IMR-90 (cell line): ENCODE measurements around the gene GDPD5. TPM values are rescaled to one million over a fixed set of nuclear protein-coding genes. Genes with fewer than 3 reads are reported as not detected.

Experiments used
- ATAC-seq: fragments of 200-7000 bp; cut with Tn5 transposase; 2 replicates; pipeline ENCODE4 v1.9.1; 2020; ENCODE audit warnings: low read depth, mild to moderate bottlenecking, moderate library complexity
- BruUV-seq: library from RNA; stranded (reverse); fragments of 400-500 nt; replicated peaks from 2 replicates; lab custom pipeline; 2021; lab: Mats Ljungman, UMichigan
- CTCF ChIA-PET: fragments of 300-600 bp; formaldehyde crosslinking; extraction: SDS; loops from one replicate; lab custom pipeline; 2021; ENCODE audit warnings: antibody characterized with exemption; lab: Yijun Ruan, JAX
- POLR2A ChIA-PET: fragments of 300-600 bp; sonication (Branson Sonifier 250); formaldehyde crosslinking; loops from one replicate; lab custom pipeline; 2022; ENCODE audit warnings: antibody characterized with exemption; ENCODE audit not compliant: unreplicated experiment; lab: Charles Lee
- DNase-seq: peaks from one replicate; pipeline ENCODE4 v3.0.0; 2013
- H2AFZ ChIP-seq: replicated peaks from 2 replicates; pipeline ENCODE3; 2013; ENCODE audit warnings: low read length, mild to moderate bottlenecking; ENCODE audit not compliant: poor library complexity
- H2AK5ac ChIP-seq: 2 replicates; pipeline ENCODE4 v1.6.1; 2013; ENCODE audit warnings: low read depth, low read length, inconsistent platforms
- H2AK9ac ChIP-seq: replicated peaks from 2 replicates; pipeline ENCODE3; 2013; ENCODE audit warnings: mild to moderate bottlenecking, low read depth, low read length, moderate library complexity; ENCODE audit not compliant: poor library complexity
- H2BK120ac ChIP-seq: 2 replicates; pipeline ENCODE4 v1.6.1; 2013; ENCODE audit warnings: low read depth, low read length, inconsistent platforms
- H2BK15ac ChIP-seq: 3 replicates; pipeline ENCODE4 v1.6.1; 2013; ENCODE audit warnings: low read depth, low read length, inconsistent platforms
- H2BK20ac ChIP-seq: 2 replicates; pipeline ENCODE4 v1.6.1; 2013; ENCODE audit warnings: low read depth, mild to moderate bottlenecking, inconsistent platforms, low read length, moderate library complexity
- H2BK5ac ChIP-seq: 2 replicates; pipeline ENCODE4 v1.6.1; 2013; ENCODE audit warnings: mild to moderate bottlenecking, low read depth, low read length, inconsistent platforms; ENCODE audit not compliant: poor library complexity, severe bottlenecking
- H3K14ac ChIP-seq: replicated peaks from 2 replicates; pipeline ENCODE4 v1.6.1; 2013; ENCODE audit warnings: low read depth, low read length, inconsistent platforms
- H3K18ac ChIP-seq: 2 replicates; pipeline ENCODE4 v1.6.1; 2013; ENCODE audit warnings: low read depth, low read length, control low read depth
- H3K23ac ChIP-seq: 2 replicates; pipeline ENCODE4 v1.6.1; 2013; ENCODE audit warnings: low read depth, low read length, inconsistent platforms
- H3K27ac ChIP-seq: 2 replicates; pipeline ENCODE4 v1.5.1; 2013; ENCODE audit warnings: mild to moderate bottlenecking, control low read depth, low read length; ENCODE audit not compliant: insufficient read depth
- H3K27me3 ChIP-seq: 2 replicates; pipeline ENCODE4 v1.6.1; 2013; ENCODE audit warnings: low read length; ENCODE audit not compliant: control insufficient read depth, insufficient read depth
- H3K36me3 ChIP-seq: 2 replicates; pipeline ENCODE4 v1.6.1; 2013; ENCODE audit warnings: low read length, mixed read lengths; ENCODE audit not compliant: control insufficient read depth, insufficient read depth
- H3K4ac ChIP-seq: 2 replicates; pipeline ENCODE4 v1.6.1; 2013; ENCODE audit warnings: low read depth, low read length, inconsistent platforms
- H3K4me1 ChIP-seq: 2 replicates; pipeline ENCODE4 v1.6.1; 2013; ENCODE audit warnings: low read length, mixed read lengths; ENCODE audit not compliant: control insufficient read depth, insufficient read depth
- H3K4me2 ChIP-seq: 2 replicates; pipeline ENCODE4 v1.6.1; 2013; ENCODE audit warnings: low read depth, mild to moderate bottlenecking, control low read depth, low read length, moderate library complexity
- H3K4me3 ChIP-seq: 2 replicates; pipeline ENCODE4 v1.5.1; 2013; ENCODE audit warnings: low read depth, mild to moderate bottlenecking, control low read depth, low read length, moderate library complexity; ENCODE audit not compliant: insufficient read depth
- H3K56ac ChIP-seq: 2 replicates; pipeline ENCODE4 v1.6.1; 2013; ENCODE audit warnings: low read length, inconsistent platforms; ENCODE audit not compliant: insufficient read depth; ENCODE audit errors: extremely low read depth
- H3K79me1 ChIP-seq, 2 experiments: 2 replicates each; pipeline ENCODE4 v1.6.1; 2013; ENCODE audit warnings: low read length in 2 of 2, inconsistent platforms in 1 of 2, low read depth in 1 of 2
- H3K9ac ChIP-seq: 2 replicates; pipeline ENCODE4 v1.6.1; 2013; ENCODE audit warnings: low read depth, low read length, control low read depth
- H3K9me1 ChIP-seq: 2 replicates; pipeline ENCODE4 v1.6.1; 2013; ENCODE audit warnings: low read length, inconsistent platforms; ENCODE audit not compliant: insufficient read depth
- H3K9me3 ChIP-seq: 2 replicates; pipeline ENCODE4 v1.6.1; 2013; ENCODE audit warnings: low read length; ENCODE audit not compliant: control insufficient read depth, insufficient read depth
- H4K20me1 ChIP-seq: 2 replicates; pipeline ENCODE4 v1.6.1; 2013; ENCODE audit warnings: low read length, inconsistent platforms; ENCODE audit not compliant: insufficient read depth
- H4K5ac ChIP-seq: 2 replicates; pipeline ENCODE4 v1.6.1; 2013; ENCODE audit warnings: mild to moderate bottlenecking, low read depth, low read length, control low read depth
- H4K8ac ChIP-seq, 2 experiments: 2 replicates each; pipeline ENCODE4 v1.6.1; 2013; ENCODE audit warnings: low read depth in 2 of 2, low read length in 2 of 2, control low read depth in 1 of 2, inconsistent platforms in 1 of 2
- H4K91ac ChIP-seq: 2 replicates; pipeline ENCODE4 v1.6.1; 2013; ENCODE audit warnings: low read depth, low read length, inconsistent platforms; ENCODE audit not compliant: insufficient read depth
- BHLHE40 ChIP-seq: fragments of 150-350 bp; IDR thresholded peaks from 2 replicates; pipeline ENCODE4 v1.6.1; 2016; ENCODE audit warnings: mild to moderate bottlenecking, low read depth, low read length
- CEBPB ChIP-seq: IDR thresholded peaks from 2 replicates; pipeline ENCODE4 v1.6.1; 2012; ENCODE audit warnings: low read depth, low read length, improper control_type of control experiment
- CHD1 ChIP-seq: IDR thresholded peaks from 2 replicates; pipeline ENCODE4 v1.6.1; 2012; ENCODE audit warnings: low read depth, low read length, improper control_type of control experiment
- MAFK ChIP-seq: IDR thresholded peaks from 2 replicates; pipeline ENCODE4 v1.6.1; 2012; ENCODE audit warnings: low read depth, low read length, improper control_type of control experiment
- MAZ ChIP-seq: IDR thresholded peaks from 2 replicates; pipeline ENCODE4 v1.6.1; 2012; ENCODE audit warnings: low read depth, mild to moderate bottlenecking, low read length, improper control_type of control experiment, moderate library complexity, borderline replicate concordance
- NFE2L2 ChIP-seq: fragments of 150-350 bp; IDR thresholded peaks from 2 replicates; pipeline ENCODE4 v1.6.1; 2016; ENCODE audit warnings: low read depth, mild to moderate bottlenecking, low read length
- POLR2A ChIP-seq: IDR thresholded peaks from 2 replicates; pipeline ENCODE4 v1.6.1; 2012; ENCODE audit warnings: mild to moderate bottlenecking, low read depth, low read length
- RCOR1 ChIP-seq: IDR thresholded peaks from 2 replicates; pipeline ENCODE4 v1.6.1; 2012; ENCODE audit warnings: mild to moderate bottlenecking, low read length, improper control_type of control experiment; ENCODE audit not compliant: insufficient replicate concordance
- RFX5 ChIP-seq: IDR thresholded peaks from 2 replicates; pipeline ENCODE4 v1.8.0; 2012; ENCODE audit warnings: low read depth, mild to moderate bottlenecking, low read length, moderate library complexity
- SMC3 ChIP-seq: fragments of 150-350 bp; IDR thresholded peaks from 2 replicates; pipeline ENCODE4 v1.6.1; 2016; ENCODE audit warnings: low read depth, mild to moderate bottlenecking, antibody characterized with exemption, low read length, moderate library complexity
- WGBS, 2 experiments: methylation state at CpG; one replicate each; pipeline versions ENCODE4 v1.1.5 to v1.1.7; 2013; ENCODE audit warnings: missing lambda C conversion rate in 2 of 2; ENCODE audit not compliant: insufficient read length in 1 of 2; ENCODE audit errors: extremely low coverage in 2 of 2; 5-methylcytosine and 5-hydroxymethylcytosine counted together
- dilution Hi-C: fragments of 300-500 bp; cut with HindIII; formaldehyde crosslinking; loops from one replicate; pipeline ENCODE4 v1.14.3; 2018; ENCODE audit warnings: low sequenced_read_pairs; ENCODE audit not compliant: unreplicated experiment
- in situ Hi-C: fragments of 300-500 bp; cut with MboI; formaldehyde crosslinking; loops from 3 replicates; pipeline ENCODE4 v1.14.3; 2019; ENCODE audit warnings: low sequenced_read_pairs, inconsistent platforms, mixed read lengths
- intact Hi-C: fragments of 100-400 bp; cut with micrococcal nuclease; formaldehyde crosslinking; loops from 2 replicates; pipeline ENCODE4 v1.10.0; 2022
- polyA plus RNA-seq, 3 experiments: library from polyadenylated mRNA; depleted of rRNA; stranded (reverse); fragments of >200 nt; gene quantifications; 2 replicates each; pipeline ENCODE4 v1.2.3, GENCODE V29; 2012; ENCODE audit warnings: low replicate concordance in 1 of 3
- total RNA-seq: library from RNA; depleted of rRNA; stranded (reverse); fragments of >200 nt; gene quantifications from 2 replicates; pipeline ENCODE4 v1.2.3, GENCODE V29; 2012
- TF ChIP-seq, protein P1 (sequence below): fragments of 150-350 bp; IDR thresholded peaks from 2 replicates; pipeline ENCODE4 v1.6.1; 2017; ENCODE audit warnings: mild to moderate bottlenecking, antibody characterized with exemption, low read length, low read depth

GDPD5 gene
- total and polyA plus RNA-seq, 2 of the 4 experiments (the other 2 are of a cell fraction) = 2.0 to 7.9 TPM

DNA sequence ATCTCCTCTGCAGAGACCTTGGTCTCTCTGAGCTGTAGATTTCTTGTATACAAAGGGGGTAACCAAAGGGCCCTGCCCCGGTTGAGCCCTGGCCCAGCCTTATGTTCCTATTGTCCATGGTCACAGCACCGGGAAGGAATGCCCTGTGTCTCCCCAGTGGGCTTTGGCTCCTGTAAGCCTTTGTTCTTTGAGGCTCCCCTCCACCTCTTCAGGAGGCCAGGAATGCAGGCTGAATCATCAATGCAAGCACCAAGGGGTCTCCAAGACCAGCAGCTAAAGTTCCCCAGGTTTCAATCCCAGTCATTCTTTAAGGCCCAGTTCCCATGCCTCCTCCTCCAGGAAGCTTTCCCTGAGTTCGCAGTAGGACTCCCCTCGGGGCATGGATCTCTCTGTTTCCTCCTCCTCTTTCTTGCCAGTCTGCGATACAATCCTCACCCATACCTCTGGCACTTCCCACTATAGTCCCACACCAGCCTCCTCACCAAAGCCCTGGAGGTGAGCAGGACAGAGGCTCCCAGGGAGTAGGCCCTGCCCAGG is 63.6 kb downstream of the GDPD5 start:
- Histone ChIP-seq H3K9me3 (no peaks in the 10 kb centered on the region), H4K91ac (no peak overlapping the region), H3K4me2 (no peak overlapping the region), H2BK20ac (no peak overlapping the region), H2BK5ac (no peak overlapping the region), H3K79me1 (no peaks in the 10 kb centered on the region), H4K5ac (no peak overlapping the region), H3K4ac (no peak overlapping the region), H4K8ac (no peak overlapping the region), H2AK5ac (no peak overlapping the region), H3K23ac (no peak overlapping the region), H2AK9ac (no peak overlapping the region), H3K4me1 (peaks cover 10% of the 10 kb centered on the region), H4K20me1 (no peaks in the 10 kb centered on the region), H3K56ac (no peak overlapping the region), H3K4me3 (no peak overlapping the region), H3K18ac (no peak overlapping the region), H3K27ac (no peak overlapping the region), H3K9me1 (0 out of 2 replicates have a peak, but pooled peaks cover 7% of the 10 kb centered on the region), H3K36me3 (no peaks in the 10 kb centered on the region), H2BK15ac (no peak overlapping the region), H3K27me3 (no peaks in the 10 kb centered on the region), H2AFZ (no peak overlapping the region), H3K9ac (no peak overlapping the region), H3K14ac (no peak overlapping the region), H2BK120ac (no peak overlapping the region)
- no peak for TF ChIP-seq NFE2L2
- TF ChIP-seq MAFK = no peak
- TF ChIP-seq BHLHE40 = no peak
- TF ChIP-seq RCOR1 = no peak
- no peak for TF ChIP-seq SMC3
- TF ChIP-seq CEBPB = no peak
- no peak for TF ChIP-seq RFX5
- no peak for TF ChIP-seq MAZ
- TF ChIP-seq, protein P1, sequence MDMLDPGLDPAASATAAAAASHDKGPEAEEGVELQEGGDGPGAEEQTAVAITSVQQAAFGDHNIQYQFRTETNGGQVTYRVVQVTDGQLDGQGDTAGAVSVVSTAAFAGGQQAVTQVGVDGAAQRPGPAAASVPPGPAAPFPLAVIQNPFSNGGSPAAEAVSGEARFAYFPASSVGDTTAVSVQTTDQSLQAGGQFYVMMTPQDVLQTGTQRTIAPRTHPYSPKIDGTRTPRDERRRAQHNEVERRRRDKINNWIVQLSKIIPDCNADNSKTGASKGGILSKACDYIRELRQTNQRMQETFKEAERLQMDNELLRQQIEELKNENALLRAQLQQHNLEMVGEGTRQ = no peak
- no peak for TF ChIP-seq POLR2A
- no peak for TF ChIP-seq CHD1
- intact Hi-C loops (no loop called here), in situ Hi-C loops (no loop called here), dilution Hi-C loops (no loop called here)
- 67% methylated on average over 2 of the region's 5 CpGs; no CpG with 5 or more reads in 1 of the 2 experiments for WGBS, 2 experiments
- ATAC-seq (no peak), DNase-seq (no peak)
- BruUV-seq = no TSS peak
- POLR2A ChIA-PET = no interaction called here
- CTCF ChIA-PET = no interaction called here
